ENCODE measurements around the gene ZFYVE27.

The ZFYVE27 gene

GRCh38 chr10:97805949-97806348, 69.0 kb downstream of the ZFYVE27 start:
- no peak overlapping the region for H3K4me3 ChIP-seq (ENCODE audit: low read length)
- TF ChIP-seq CTCF (IDR thresholded peaks at IDR 0.05; ENCODE audit: low read depth, low read length) (no peak), EZH2phosphoT487 (IDR thresholded peaks at IDR 0.05; ENCODE audit: low read depth) (no peak)
- H3K9me3 ChIP-seq (ENCODE audit: insufficient read depth, low read length), result no peaks in the 10 kb centered on the region
- no peaks in the 10 kb centered on the region for H3K79me2 ChIP-seq (ENCODE audit: low read length)
- H3K4me2 ChIP-seq (ENCODE audit: low read length), result no peak overlapping the region
- H3K27me3 ChIP-seq (ENCODE audit: low read depth, low read length), result no peaks in the 10 kb centered on the region
- H2AFZ ChIP-seq (ENCODE audit: low read depth, low read length), result no peak overlapping the region
- H4K20me1 ChIP-seq (ENCODE audit: insufficient read depth, low read length), result no peaks in the 10 kb centered on the region
- no peak overlapping the region for H3K27ac ChIP-seq (ENCODE audit: low read length)
- H3K9ac ChIP-seq (ENCODE audit: low read length), result no peak overlapping the region
- no peaks in the 10 kb centered on the region for H3K36me3 ChIP-seq (replicated peaks; ENCODE audit: low read depth, low read length)
- no peaks in the 10 kb centered on the region for H3K4me1 ChIP-seq (ENCODE audit: low read length)

GRCh38 chr10:97810446-97810845, 73.5 kb downstream of the ZFYVE27 start:
- Histone ChIP-seq H3K4me1 (ENCODE audit: low read length) (no peaks in the 10 kb centered on the region), H3K4me2 (ENCODE audit: low read length) (no peak overlapping the region), H3K4me3 (ENCODE audit: low read length) (no peak overlapping the region), H4K20me1 (ENCODE audit: insufficient read depth, low read length) (no peaks in the 10 kb centered on the region), H3K36me3 (replicated peaks; ENCODE audit: low read depth, low read length) (no peaks in the 10 kb centered on the region), H3K79me2 (ENCODE audit: low read length) (no peaks in the 10 kb centered on the region), H3K9ac (ENCODE audit: low read length) (no peak overlapping the region), H3K27ac (ENCODE audit: low read length) (no peak overlapping the region), H2AFZ (ENCODE audit: low read depth, low read length) (no peak overlapping the region), H3K27me3 (ENCODE audit: low read depth, low read length) (no peaks in the 10 kb centered on the region), H3K9me3 (ENCODE audit: insufficient read depth, low read length) (no peaks in the 10 kb centered on the region)
- TF ChIP-seq CTCF (IDR thresholded peaks at IDR 0.05; ENCODE audit: low read depth, low read length), result no peak
- no peak for TF ChIP-seq EZH2phosphoT487 (IDR thresholded peaks at IDR 0.05; ENCODE audit: low read depth)
